ENCODE results near the gene OR52M1.

The OR52M1 gene

DNA sequence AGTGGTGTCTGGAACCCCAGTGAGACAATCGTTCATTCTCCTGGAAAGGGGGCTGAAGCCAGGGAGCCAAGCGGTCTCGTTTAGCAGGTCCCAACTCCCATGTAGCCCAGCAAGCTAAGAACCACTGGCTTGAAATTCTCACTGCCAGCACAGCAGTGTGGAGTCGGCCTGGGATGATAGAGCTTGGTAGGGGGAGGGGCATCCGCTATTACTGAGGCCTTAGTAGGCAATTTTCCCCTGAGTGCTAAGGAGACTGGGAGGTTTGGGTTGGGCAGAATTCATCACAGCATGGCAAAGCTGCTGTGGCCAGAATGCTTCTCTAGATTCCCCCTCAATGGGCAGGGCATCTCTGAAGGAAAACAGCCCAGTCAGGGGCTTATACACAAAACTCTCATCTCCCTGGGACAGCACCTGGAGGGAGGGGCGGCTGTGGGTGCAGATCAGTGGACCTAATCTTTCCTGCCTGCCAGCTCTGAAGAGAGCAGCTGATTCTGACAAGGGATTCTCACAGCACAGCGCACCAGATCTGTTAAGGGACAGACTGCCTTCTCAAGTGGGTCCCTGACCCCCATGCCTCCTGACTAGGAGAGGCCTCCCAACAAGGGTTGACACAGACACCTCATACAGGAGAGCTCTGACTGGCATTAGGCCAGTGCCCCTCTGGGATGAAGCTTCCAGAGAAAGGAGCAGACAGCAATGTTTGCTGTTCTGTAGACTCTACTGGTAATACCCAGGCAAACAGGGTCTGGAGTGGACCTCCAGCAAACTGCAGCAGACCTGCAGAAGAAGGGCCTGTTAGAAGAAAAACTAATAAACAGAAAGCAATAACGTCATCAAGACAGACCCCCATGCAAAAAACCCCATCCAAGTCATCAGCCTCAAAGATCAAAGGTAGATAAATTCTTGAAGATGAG is 14.8 kb downstream of the OR52M1 start:
- in situ Hi-C loops (cut with HindIII; ENCODE audit: low pct_ligation_motif_present, low pct_unique_long_range_greater_than_20kb, low sequenced_read_pairs): no loop called here
- no peak for DNase-seq

DNA sequence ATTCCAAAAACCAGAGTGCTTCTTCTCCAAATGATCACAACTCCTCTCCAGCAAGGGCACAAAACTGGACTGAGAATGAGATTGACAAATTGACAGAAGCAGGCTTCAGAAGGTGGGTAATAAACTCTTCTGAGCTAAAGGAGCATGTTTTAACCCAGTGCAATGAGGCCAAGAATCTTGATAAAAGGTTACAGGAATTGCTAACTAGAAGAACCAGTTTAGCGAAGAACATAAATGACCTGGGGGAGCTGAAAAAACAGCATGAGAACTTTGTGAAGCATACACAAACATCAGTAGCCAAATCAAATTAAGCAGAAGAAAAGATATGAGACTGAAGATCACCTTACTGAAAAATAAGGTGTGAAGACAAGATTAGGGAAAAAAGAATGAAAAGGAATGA is 15.5 kb downstream of the OR52M1 start:
- in situ Hi-C loops (cut with HindIII; ENCODE audit: low pct_ligation_motif_present, low pct_unique_long_range_greater_than_20kb, low sequenced_read_pairs): no loop called here
- DNase-seq: no peak

- in situ Hi-C loops (cut with HindIII; ENCODE audit: low pct_ligation_motif_present, low pct_unique_long_range_greater_than_20kb, low sequenced_read_pairs): no loop called here
- no peak for DNase-seq
These were observed 20.4 kb downstream of the OR52M1 start for GRCh38 chr11:4565371-4565770.

GRCh38 chr11:4569075-4569474 is 24.1 kb downstream of the OR52M1 start:
- no peak for DNase-seq
- in situ Hi-C loops (cut with HindIII; ENCODE audit: low pct_ligation_motif_present, low pct_unique_long_range_greater_than_20kb, low sequenced_read_pairs): no loop called here

DNA sequence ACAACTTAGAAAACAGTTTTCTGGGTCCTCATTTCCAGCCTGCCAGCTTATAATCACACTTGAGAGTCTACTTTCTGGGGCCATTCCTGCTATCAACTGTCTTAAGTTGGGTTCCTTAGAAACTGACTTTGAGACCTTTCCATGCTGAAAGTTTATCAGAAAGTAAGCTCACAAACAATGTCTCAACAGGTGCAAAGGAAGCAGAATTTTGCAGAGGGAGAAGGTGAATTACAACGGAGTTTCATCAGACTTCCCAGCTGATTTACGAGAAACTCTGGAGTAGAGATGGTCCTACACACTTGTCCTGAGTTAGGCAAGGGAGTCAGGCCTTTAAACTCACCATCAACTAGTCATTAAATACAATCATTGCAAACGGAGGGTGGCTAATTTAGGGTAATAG is 31.9 kb downstream of the OR52M1 start:
- DNase-seq: no peak
- in situ Hi-C loops (cut with HindIII; ENCODE audit: low pct_ligation_motif_present, low pct_unique_long_range_greater_than_20kb, low sequenced_read_pairs): no loop called here

GRCh38 chr11:4577761-4578160 is 32.8 kb downstream of the OR52M1 start:
- no peak for DNase-seq
- in situ Hi-C loops (cut with HindIII; ENCODE audit: low pct_ligation_motif_present, low pct_unique_long_range_greater_than_20kb, low sequenced_read_pairs): no loop called here

DNA sequence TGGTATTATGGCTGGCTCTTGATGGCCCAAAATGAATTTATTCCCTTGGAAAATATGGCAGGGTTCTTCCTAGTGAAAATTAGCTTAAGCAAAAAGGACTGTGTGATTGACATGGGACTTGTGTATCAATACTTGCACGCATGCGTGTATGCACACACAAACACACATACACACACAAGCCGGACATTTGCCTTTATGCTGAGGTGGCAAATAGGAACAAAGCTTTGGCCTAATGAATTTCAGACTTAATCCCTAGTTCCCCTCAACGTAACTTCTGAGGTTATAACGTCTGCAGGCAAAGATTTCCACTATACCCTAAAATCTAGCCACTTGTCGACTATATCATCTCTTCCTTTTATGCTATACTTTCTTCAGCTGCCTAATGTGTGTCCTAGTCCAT is 33.6 kb downstream of the OR52M1 start:
- DNase-seq: no peak
- in situ Hi-C loops (cut with HindIII; ENCODE audit: low pct_ligation_motif_present, low pct_unique_long_range_greater_than_20kb, low sequenced_read_pairs): no loop called here

DNA sequence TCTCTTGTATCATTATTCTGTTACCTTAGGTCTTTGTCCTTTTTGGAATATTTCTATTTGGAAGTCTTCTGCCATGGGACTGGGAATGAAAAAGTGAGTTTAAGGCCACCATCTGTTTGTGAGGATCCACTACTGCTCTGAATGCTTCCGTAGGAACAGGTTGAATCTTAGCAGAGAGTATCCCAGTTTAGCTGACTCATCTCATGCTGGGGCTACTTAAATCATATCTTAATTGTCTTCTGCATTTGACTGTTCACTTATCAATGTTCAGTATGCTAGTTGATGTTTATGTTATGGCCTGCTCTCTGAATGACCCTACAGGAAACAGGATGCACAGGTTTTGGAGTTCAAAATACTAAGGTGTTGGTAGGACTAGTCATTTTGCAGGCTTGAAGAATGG is 35.1 kb downstream of the OR52M1 start:
- in situ Hi-C loops (cut with HindIII; ENCODE audit: low pct_ligation_motif_present, low pct_unique_long_range_greater_than_20kb, low sequenced_read_pairs): no loop called here
- no peak for DNase-seq

- in situ Hi-C loops (cut with HindIII; ENCODE audit: low pct_ligation_motif_present, low pct_unique_long_range_greater_than_20kb, low sequenced_read_pairs): no loop called here
- DNase-seq: no peak
These were observed 36.5 kb downstream of the OR52M1 start, which contains the start of gene OR52I2 for GRCh38 chr11:4581443-4581842. Gene OR52I2, plus strand, starts transcription at chr11:4581743.

DNA sequence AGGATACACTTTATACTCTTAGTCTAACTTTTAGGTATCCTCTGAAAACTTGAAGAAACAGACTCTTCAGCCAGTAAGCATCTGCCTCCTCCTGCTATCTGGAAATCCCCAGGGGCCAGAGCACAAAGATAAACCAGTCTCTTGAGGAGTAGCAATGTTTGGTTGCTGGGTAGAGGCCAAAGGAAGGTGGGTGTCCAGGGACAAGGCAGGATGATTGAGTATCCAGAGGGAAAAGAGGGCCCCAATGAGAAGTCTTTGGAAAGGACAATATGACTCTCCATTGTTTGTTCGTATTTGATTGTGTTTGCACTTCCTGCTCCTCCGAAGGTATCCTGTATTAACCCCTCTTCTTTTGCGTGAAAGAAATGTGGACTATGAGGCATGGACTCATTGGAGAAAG is 44.0 kb downstream of the OR52M1 start:
- in situ Hi-C loops (cut with HindIII; ENCODE audit: low pct_ligation_motif_present, low pct_unique_long_range_greater_than_20kb, low sequenced_read_pairs): no loop called here
- no peak for DNase-seq

- DNase-seq: no peak
- in situ Hi-C loops (cut with HindIII; ENCODE audit: low pct_ligation_motif_present, low pct_unique_long_range_greater_than_20kb, low sequenced_read_pairs): no loop called here
These were observed 48.7 kb downstream of the OR52M1 start, which contains the start of gene OR52I1 for GRCh38 chr11:4593739-4594138. Gene OR52I1, plus strand, starts transcription at chr11:4594039. Its CDS starts 0 bp downstream, at chr11:4594039.

All from ACHN (cell line).